Neural progenitor cell (in vitro differentiated cells): ENCODE data around the gene CCSER1. TPM values are rescaled to one million over a fixed set of nuclear protein-coding genes. Genes with fewer than 3 reads are reported as not detected.

Experiments
- DNase-seq: peaks from one replicate; pipeline ENCODE4 v3.0.0-alpha.2; 2016; ENCODE audit warnings: low spot score
- H2AFZ ChIP-seq: fragments of 200-600 bp; sonication (generic); replicated peaks from 2 replicates; pipeline ENCODE4 v1.6.1; 2016; ENCODE audit warnings: antibody characterized with exemption
- H3F3A ChIP-seq: fragments of 200-600 bp; sonication (generic); 2 replicates; pipeline ENCODE4 v1.6.1; 2016; ENCODE audit warnings: antibody characterized with exemption, low read depth
- H3K27ac ChIP-seq: fragments of 200-600 bp; sonication (generic); 2 replicates; pipeline ENCODE4 v1.5.1; 2016; ENCODE audit warnings: mild to moderate bottlenecking
- H3K27me3 ChIP-seq: fragments of 200-600 bp; sonication (generic); 2 replicates; pipeline ENCODE4 v1.6.1; 2016; ENCODE audit warnings: mild to moderate bottlenecking, moderate library complexity
- H3K36me3 ChIP-seq: fragments of 200-600 bp; sonication (generic); 2 replicates; pipeline ENCODE4 v1.5.1; 2016
- H3K4me1 ChIP-seq: fragments of 200-600 bp; sonication (generic); 2 replicates; pipeline ENCODE4 v1.6.1; 2016; ENCODE audit warnings: mixed run types
- H3K4me2 ChIP-seq: fragments of 200-600 bp; sonication (generic); 2 replicates; pipeline ENCODE4 v1.6.1; 2016
- H3K4me3 ChIP-seq: fragments of 200-600 bp; sonication (generic); 2 replicates; pipeline ENCODE4 v1.5.1; 2016
- H3K79me2 ChIP-seq: fragments of 200-600 bp; sonication (generic); 2 replicates; pipeline ENCODE4 v1.6.1; 2016; ENCODE audit warnings: low read depth
- H3K9ac ChIP-seq: fragments of 200-600 bp; sonication (generic); 2 replicates; pipeline ENCODE4 v1.6.1; 2016
- H3K9me3 ChIP-seq: fragments of 200-600 bp; sonication (generic); 2 replicates; pipeline ENCODE4 v1.5.1; 2016; ENCODE audit warnings: low read depth
- H4K20me1 ChIP-seq: fragments of 200-600 bp; sonication (generic); 2 replicates; pipeline ENCODE4 v1.6.1; 2016; ENCODE audit warnings: low read depth
- H3K27ac Mint-ChIP-seq: 3 replicates; pipeline ENCODE4 v1.8.0; 2021; ENCODE audit warnings: mixed read lengths
- H3K27me3 Mint-ChIP-seq: 2 replicates; pipeline ENCODE4 v1.8.0; 2022; ENCODE audit warnings: low read depth, mild to moderate bottlenecking, inconsistent platforms, moderate library complexity, mixed read lengths; ENCODE audit not compliant: insufficient read depth
- H3K36me3 Mint-ChIP-seq: 3 replicates; pipeline ENCODE4 v1.8.0; 2021; ENCODE audit warnings: mixed read lengths
- H3K4me1 Mint-ChIP-seq: 3 replicates; pipeline ENCODE4 v1.8.0; 2021; ENCODE audit warnings: mixed read lengths
- H3K4me3 Mint-ChIP-seq: 3 replicates; pipeline ENCODE4 v1.8.0; 2021; ENCODE audit warnings: mild to moderate bottlenecking, moderate library complexity, mixed read lengths
- H3K9me3 Mint-ChIP-seq: 3 replicates; pipeline ENCODE4 v1.8.0; 2020; ENCODE audit warnings: mixed read lengths
- EZH2 ChIP-seq: fragments of 200-600 bp; sonication (generic); IDR thresholded peaks from 2 replicates; pipeline ENCODE4 v1.6.1; 2017; ENCODE audit warnings: antibody characterized with exemption, mild to moderate bottlenecking, moderate library complexity
- EZH2phosphoT487 ChIP-seq: fragments of 200-600 bp; sonication (generic); IDR thresholded peaks from 2 replicates; pipeline ENCODE4 v1.6.1; 2017; ENCODE audit warnings: antibody characterized with exemption
- total RNA-seq: library from RNA; depleted of rRNA; stranded (reverse); fragments of >200 nt; gene quantifications from 2 replicates; pipeline ENCODE4 v1.2.3, GENCODE V29; 2015; ENCODE audit warnings: low replicate concordance
- TF ChIP-seq, protein P1 (sequence below): fragments of 200-600 bp; sonication (generic); IDR thresholded peaks from 2 replicates; pipeline ENCODE4 v1.5.1; 2017; ENCODE audit warnings: antibody characterized with exemption, mild to moderate bottlenecking

The CCSER1 gene
- total RNA-seq, 1 donor from 2014 or later, result 0.77 TPM

DNA sequence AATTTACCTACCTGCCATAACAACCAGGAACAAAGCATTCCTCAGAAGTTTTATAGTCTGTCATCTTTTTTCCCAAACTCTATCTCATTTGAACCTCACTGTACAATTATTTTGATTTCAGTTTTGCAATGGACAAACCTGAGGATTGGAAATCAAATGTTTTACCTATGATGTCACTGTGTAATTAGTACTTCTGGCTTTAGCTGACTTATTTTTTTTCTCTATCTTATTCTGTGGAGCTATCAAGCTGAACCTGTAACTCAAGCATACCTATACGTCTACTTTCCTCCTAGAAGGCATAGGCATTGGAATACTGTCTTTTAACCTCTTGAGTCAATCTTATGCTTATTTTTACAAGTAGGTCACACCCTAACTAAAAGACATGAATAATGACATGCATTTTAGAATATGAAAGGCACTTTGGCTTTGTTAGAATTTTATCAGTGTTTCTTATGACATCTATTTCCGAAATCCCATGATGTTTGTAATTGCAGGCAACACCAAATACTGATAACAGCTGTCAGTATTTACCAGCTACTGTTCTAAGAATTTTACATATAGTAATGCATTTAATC is 21.5 kb downstream of the CCSER1 start:
- H3K9me3 Mint-ChIP-seq, result no peaks in the 10 kb centered on the region
- DNase-seq, result no peak
- Histone ChIP-seq H3K27ac (no peak overlapping the region), H3F3A (no peaks in the 10 kb centered on the region), H3K9me3 (no peaks in the 10 kb centered on the region), H3K27me3 (no peaks in the 10 kb centered on the region), H3K4me2 (no peak overlapping the region), H3K4me3 (no peak overlapping the region), H3K79me2 (no peaks in the 10 kb centered on the region), H2AFZ (no peak overlapping the region), H3K4me1 (no peaks in the 10 kb centered on the region), H4K20me1 (no peaks in the 10 kb centered on the region), H3K36me3 (no peaks in the 10 kb centered on the region), H3K9ac (no peak overlapping the region)
- no peak for TF ChIP-seq EZH2
- TF ChIP-seq, protein P1, sequence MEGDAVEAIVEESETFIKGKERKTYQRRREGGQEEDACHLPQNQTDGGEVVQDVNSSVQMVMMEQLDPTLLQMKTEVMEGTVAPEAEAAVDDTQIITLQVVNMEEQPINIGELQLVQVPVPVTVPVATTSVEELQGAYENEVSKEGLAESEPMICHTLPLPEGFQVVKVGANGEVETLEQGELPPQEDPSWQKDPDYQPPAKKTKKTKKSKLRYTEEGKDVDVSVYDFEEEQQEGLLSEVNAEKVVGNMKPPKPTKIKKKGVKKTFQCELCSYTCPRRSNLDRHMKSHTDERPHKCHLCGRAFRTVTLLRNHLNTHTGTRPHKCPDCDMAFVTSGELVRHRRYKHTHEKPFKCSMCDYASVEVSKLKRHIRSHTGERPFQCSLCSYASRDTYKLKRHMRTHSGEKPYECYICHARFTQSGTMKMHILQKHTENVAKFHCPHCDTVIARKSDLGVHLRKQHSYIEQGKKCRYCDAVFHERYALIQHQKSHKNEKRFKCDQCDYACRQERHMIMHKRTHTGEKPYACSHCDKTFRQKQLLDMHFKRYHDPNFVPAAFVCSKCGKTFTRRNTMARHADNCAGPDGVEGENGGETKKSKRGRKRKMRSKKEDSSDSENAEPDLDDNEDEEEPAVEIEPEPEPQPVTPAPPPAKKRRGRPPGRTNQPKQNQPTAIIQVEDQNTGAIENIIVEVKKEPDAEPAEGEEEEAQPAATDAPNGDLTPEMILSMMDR, result no peak
- TF ChIP-seq EZH2phosphoT487, result no peak
- H3K27me3 Mint-ChIP-seq, result no peaks in the 10 kb centered on the region
- no peak overlapping the region for H3K4me3 Mint-ChIP-seq
- no peak overlapping the region for H3K27ac Mint-ChIP-seq
- no peaks in the 10 kb centered on the region for H3K36me3 Mint-ChIP-seq
- H3K4me1 Mint-ChIP-seq, result peaks cover 3% of the 10 kb centered on the region

DNA sequence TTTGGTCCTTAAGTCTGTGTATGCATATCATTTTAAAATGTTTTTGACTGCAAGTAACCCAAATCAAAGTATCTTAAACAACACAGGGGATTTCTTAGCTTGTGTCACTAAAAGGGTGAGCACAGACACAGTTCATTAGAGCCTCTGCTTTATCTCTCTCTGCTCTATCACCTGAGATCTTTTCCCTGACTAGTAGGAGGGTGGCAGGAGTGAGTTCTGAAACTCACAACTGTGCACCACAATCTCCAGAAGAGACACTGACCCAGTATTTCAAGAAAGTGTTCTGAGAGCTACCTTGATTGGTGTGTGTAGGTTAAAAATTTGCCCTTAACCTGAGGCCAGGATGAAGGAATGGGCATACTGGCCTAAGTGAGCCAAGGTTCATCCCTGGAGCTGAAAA is 24.8 kb downstream of the CCSER1 start:
- Histone ChIP-seq H3K4me1 (no peaks in the 10 kb centered on the region), H3K36me3 (no peaks in the 10 kb centered on the region), H3K9ac (no peak overlapping the region), H2AFZ (no peak overlapping the region), H3K27me3 (no peaks in the 10 kb centered on the region), H3K27ac (no peak overlapping the region), H3K9me3 (no peaks in the 10 kb centered on the region), H3K4me2 (no peak overlapping the region), H3K4me3 (no peak overlapping the region), H4K20me1 (no peaks in the 10 kb centered on the region), H3K79me2 (no peaks in the 10 kb centered on the region), H3F3A (no peaks in the 10 kb centered on the region)
- DNase-seq, result no peak
- Mint-ChIP-seq H3K4me1 (no peaks in the 10 kb centered on the region), H3K27me3 (no peaks in the 10 kb centered on the region), H3K36me3 (peaks cover 1% of the 10 kb centered on the region), H3K4me3 (no peak overlapping the region), H3K27ac (no peak overlapping the region), H3K9me3 (no peaks in the 10 kb centered on the region)
- TF ChIP-seq, protein P1, result no peak
- TF ChIP-seq EZH2phosphoT487 (no peak), EZH2 (no peak)

DNA sequence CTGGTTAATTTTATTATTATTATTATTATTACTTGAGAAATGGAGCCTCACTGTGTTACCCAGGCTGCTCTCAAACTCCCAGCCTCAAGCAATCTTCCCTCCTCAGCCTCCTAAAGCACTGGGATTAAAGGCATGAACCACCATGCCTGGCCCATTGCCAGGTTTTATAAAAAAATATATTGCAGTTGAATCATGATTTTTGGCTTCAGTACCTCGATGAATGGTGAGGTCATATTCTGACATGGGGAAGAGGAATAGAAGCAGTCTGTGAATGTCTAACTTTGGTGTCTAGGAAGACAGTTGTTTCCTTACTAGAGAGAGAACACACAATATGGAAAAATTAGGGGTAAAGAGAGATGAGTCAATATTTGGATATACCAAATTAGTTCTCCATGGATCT is 32.0 kb downstream of the CCSER1 start:
- H3K79me2 ChIP-seq, result no peaks in the 10 kb centered on the region
- H4K20me1 ChIP-seq, result no peaks in the 10 kb centered on the region
- no peak overlapping the region for H3K9ac ChIP-seq
- peaks cover 2% of the 10 kb centered on the region for H3K9me3 Mint-ChIP-seq
- no peak overlapping the region for H3K27ac Mint-ChIP-seq
- no peak overlapping the region for H3K27ac ChIP-seq
- H3F3A ChIP-seq, result no peaks in the 10 kb centered on the region
- DNase-seq, result no peak
- H3K9me3 ChIP-seq, result no peaks in the 10 kb centered on the region
- H3K36me3 Mint-ChIP-seq, result peaks cover 1% of the 10 kb centered on the region
- TF ChIP-seq EZH2phosphoT487 (no peak), EZH2 (no peak)
- TF ChIP-seq, protein P1, result no peak
- H3K27me3 Mint-ChIP-seq, result no peaks in the 10 kb centered on the region
- no peak overlapping the region for H2AFZ ChIP-seq
- H3K27me3 ChIP-seq, result no peaks in the 10 kb centered on the region
- H3K4me1 ChIP-seq, result no peaks in the 10 kb centered on the region
- H3K4me3 ChIP-seq, result no peak overlapping the region
- no peaks in the 10 kb centered on the region for H3K36me3 ChIP-seq
- H3K4me3 Mint-ChIP-seq, result no peak overlapping the region
- no peaks in the 10 kb centered on the region for H3K4me1 Mint-ChIP-seq
- no peak overlapping the region for H3K4me2 ChIP-seq
